Measurements from ENCODE around the gene HADHB.
"Not testable (repeated sequence)": the region's sequence is repeated elsewhere in the genome, so short reads cannot be mapped to it uniquely, and the experiment has no call there.

HADHB gene

GRCh38 chr2:26243470-26244308 is 1.1 kb upstream of the HADHB start:
- no peak for FAIRE-seq
- no peak for DNase-seq (ENCODE audit: insufficient read length, low spot score)

- FAIRE-seq: peak; percentile 13
Observed at GRCh38 chr2:26245231-26245732, 543 bp downstream of the HADHB start.

GRCh38 chr2:26245810-26246209 is 1.1 kb downstream of the HADHB start:
- FAIRE-seq (no peak), DNase-seq (ENCODE audit: insufficient read length, low spot score) (no peak)

More at GRCh38 chr2:26245231-26245732, 543 bp downstream of the HADHB start:
- DNase-seq (ENCODE audit: insufficient read length, low spot score): no peak

- no peak for DNase-seq (ENCODE audit: insufficient read length, low spot score)
- FAIRE-seq: no peak
Observed at GRCh38 chr2:26246818-26247217, 2.1 kb downstream of the HADHB start.

- FAIRE-seq (no peak), DNase-seq (ENCODE audit: insufficient read length, low spot score) (no peak)
Observed at GRCh38 chr2:26249625-26250024, 4.9 kb downstream of the HADHB start.

- DNase-seq (ENCODE audit: insufficient read length, low spot score): no peak
- no peak for FAIRE-seq
Observed at GRCh38 chr2:26251893-26252292, 7.2 kb downstream of the HADHB start.

- no peak for DNase-seq (ENCODE audit: insufficient read length, low spot score)
- no peak for FAIRE-seq
Observed at GRCh38 chr2:26255759-26256384, 11.1 kb downstream of the HADHB start.

- DNase-seq (ENCODE audit: insufficient read length, low spot score): not testable (repeated sequence)
Observed at GRCh38 chr2:26258836-26259235, 14.1 kb downstream of the HADHB start.

GRCh38 chr2:26268213-26268612 is 23.5 kb downstream of the HADHB start:
- FAIRE-seq (no peak), DNase-seq (ENCODE audit: insufficient read length, low spot score) (no peak)

More at GRCh38 chr2:26258836-26259235, 14.1 kb downstream of the HADHB start:
- FAIRE-seq: not testable (repeated sequence)

- DNase-seq (ENCODE audit: insufficient read length, low spot score); FAIRE-seq: not testable (repeated sequence)
Observed at GRCh38 chr2:26268670-26269385, 24.1 kb downstream of the HADHB start.

- FAIRE-seq: no peak
- no peak for DNase-seq (ENCODE audit: insufficient read length, low spot score)
Observed at GRCh38 chr2:26269571-26270158, 24.9 kb downstream of the HADHB start.

GRCh38 chr2:26270373-26270772 is 25.6 kb downstream of the HADHB start:
- no peak for FAIRE-seq

GRCh38 chr2:26273501-26273900 is 28.8 kb downstream of the HADHB start:
- DNase-seq (ENCODE audit: insufficient read length, low spot score) (no peak), FAIRE-seq (no peak)

More at GRCh38 chr2:26270373-26270772, 25.6 kb downstream of the HADHB start:
- DNase-seq (ENCODE audit: insufficient read length, low spot score): no peak

- no peak for FAIRE-seq
- peak; percentile 18 for DNase-seq (ENCODE audit: insufficient read length, low spot score)
Observed at GRCh38 chr2:26274058-26274613, 29.4 kb downstream of the HADHB start.

- DNase-seq (ENCODE audit: insufficient read length, low spot score): no peak
- no peak for FAIRE-seq
Observed at GRCh38 chr2:26276484-26277227, 31.9 kb downstream of the HADHB start.

- no peak for DNase-seq (ENCODE audit: insufficient read length, low spot score)
- no peak for FAIRE-seq
Observed at GRCh38 chr2:26279886-26280285, 35.1 kb downstream of the HADHB start.

- FAIRE-seq (peak; percentile 69), DNase-seq (ENCODE audit: insufficient read length, low spot score) (no peak)
Observed at GRCh38 chr2:26281226-26281625, 36.5 kb downstream of the HADHB start.

- DNase-seq (ENCODE audit: insufficient read length, low spot score): no peak
- FAIRE-seq: no peak
Observed at GRCh38 chr2:26283606-26284005, 38.9 kb downstream of the HADHB start.

GRCh38 chr2:26284132-26284531 is 39.4 kb downstream of the HADHB start:
- peak; percentile 69 for DNase-seq (ENCODE audit: insufficient read length, low spot score)
- FAIRE-seq: peak; percentile 90

GRCh38 chr2:26285931-26286330 is 41.2 kb downstream of the HADHB start:
- FAIRE-seq (no peak), DNase-seq (ENCODE audit: insufficient read length, low spot score) (no peak)

All from HTR-8/SVneo (cell line).